C4-2B (cell line): ENCODE data around the gene FBXL16.

Source experiments
- CTCF ChIP-seq: fragments of 450-650 bp; conservative IDR thresholded peaks from 2 replicates; pipeline ENCODE4 v1.5.1; 2017; ENCODE audit warnings: mild to moderate bottlenecking
- ZFX ChIP-seq: fragments of 450-650 bp; IDR thresholded peaks from 2 replicates; pipeline ENCODE4 v1.6.1; 2017

- no peak for TF ChIP-seq CTCF
- TF ChIP-seq ZFX, result no peak
Measured at GRCh38 chr16:684961-685696, 20.5 kb downstream of the FBXL16 start.
